Measurements from ENCODE around the gene PRKG1.

Gene PRKG1

GRCh38 chr10:51935341-51935740, 861.1 kb downstream of the PRKG1 start:
- DNase-seq (ENCODE audit: low read depth): no peak

- DNase-seq (ENCODE audit: low read depth): peak; percentile 60
Measured at GRCh38 chr10:51937308-51938140, 863.2 kb downstream of the PRKG1 start.

GRCh38 chr10:51950371-51950995, 876.2 kb downstream of the PRKG1 start:
- no peak for DNase-seq (ENCODE audit: low read depth)

- DNase-seq (ENCODE audit: low read depth): no peak
Measured at GRCh38 chr10:51950996-51951555, 876.8 kb downstream of the PRKG1 start.

- no peak for DNase-seq (ENCODE audit: low read depth)
Measured at GRCh38 chr10:51951601-51952000, 877.3 kb downstream of the PRKG1 start.

GRCh38 chr10:51952056-51952455, 877.8 kb downstream of the PRKG1 start:
- DNase-seq (ENCODE audit: low read depth): no peak

GRCh38 chr10:51955696-51956095, 881.4 kb downstream of the PRKG1 start:
- DNase-seq (ENCODE audit: low read depth): no peak

GRCh38 chr10:51956822-51957221, 882.5 kb downstream of the PRKG1 start:
- no peak for DNase-seq (ENCODE audit: low read depth)

- peak; percentile 57 for DNase-seq (ENCODE audit: low read depth)
Measured at GRCh38 chr10:51960494-51960895, 886.2 kb downstream of the PRKG1 start.

- DNase-seq (ENCODE audit: low read depth): no peak
Measured at GRCh38 chr10:51961401-51961800, 887.1 kb downstream of the PRKG1 start.

- no peak for DNase-seq (ENCODE audit: low read depth)
Measured at GRCh38 chr10:51964630-51965029, 890.3 kb downstream of the PRKG1 start.

GRCh38 chr10:51965451-51965850, 891.2 kb downstream of the PRKG1 start:
- no peak for DNase-seq (ENCODE audit: low read depth)

GRCh38 chr10:51972733-51973346, 898.6 kb downstream of the PRKG1 start:
- DNase-seq (ENCODE audit: low read depth): no peak

- no peak for DNase-seq (ENCODE audit: low read depth)
Measured at GRCh38 chr10:51980752-51981151, 906.5 kb downstream of the PRKG1 start.

GRCh38 chr10:51981731-51982130, 907.4 kb downstream of the PRKG1 start:
- no peak for DNase-seq (ENCODE audit: low read depth)

GRCh38 chr10:51983481-51983880, 909.2 kb downstream of the PRKG1 start:
- DNase-seq (ENCODE audit: low read depth): no peak

GRCh38 chr10:51985336-51985735, 911.0 kb downstream of the PRKG1 start:
- DNase-seq (ENCODE audit: low read depth): no peak

GRCh38 chr10:51986516-51986915, 912.2 kb downstream of the PRKG1 start:
- no peak for DNase-seq (ENCODE audit: low read depth)

GRCh38 chr10:51993475-51993874, 919.2 kb downstream of the PRKG1 start:
- DNase-seq (ENCODE audit: low read depth): no peak

- no peak for DNase-seq (ENCODE audit: low read depth)
Measured at GRCh38 chr10:51999096-51999495, 924.8 kb downstream of the PRKG1 start.

- DNase-seq (ENCODE audit: low read depth): peak; percentile 21
Measured at GRCh38 chr10:52004342-52004949, 930.2 kb downstream of the PRKG1 start.

GRCh38 chr10:52007091-52007490, 932.8 kb downstream of the PRKG1 start:
- no peak for DNase-seq (ENCODE audit: low read depth)
